Raji (cell line): Measurements from ENCODE around the gene KLHL42.

Experiments
- POLR2A ChIP-seq: IDR thresholded peaks from 2 replicates; pipeline ENCODE4 v1.6.1; 2011; ENCODE audit warnings: low read depth, low read length, control low read depth; ENCODE audit not compliant: insufficient read depth

The KLHL42 gene

GRCh38 chr12:27802936-27803335, 22.9 kb downstream of the KLHL42 start:
- TF ChIP-seq POLR2A: no peak

GRCh38 chr12:27805238-27805637, 25.2 kb downstream of the KLHL42 start:
- TF ChIP-seq POLR2A: no peak

- TF ChIP-seq POLR2A: no peak
Observed at GRCh38 chr12:27806259-27806658, 26.2 kb downstream of the KLHL42 start.

- no peak for TF ChIP-seq POLR2A
Observed at GRCh38 chr12:27807063-27807703, 27.1 kb downstream of the KLHL42 start.

GRCh38 chr12:27808841-27809240, 28.8 kb downstream of the KLHL42 start:
- TF ChIP-seq POLR2A: no peak

- no peak for TF ChIP-seq POLR2A
Observed at GRCh38 chr12:27810756-27811155, 30.7 kb downstream of the KLHL42 start.

- TF ChIP-seq POLR2A: no peak
Observed at GRCh38 chr12:27812502-27812901, 32.5 kb downstream of the KLHL42 start.

- TF ChIP-seq POLR2A: no peak
Observed at GRCh38 chr12:27814411-27814810, 34.4 kb downstream of the KLHL42 start.

- no peak for TF ChIP-seq POLR2A
Observed at GRCh38 chr12:27814851-27815591, 35.0 kb downstream of the KLHL42 start.

GRCh38 chr12:27817766-27818165, 37.7 kb downstream of the KLHL42 start:
- TF ChIP-seq POLR2A: no peak

- TF ChIP-seq POLR2A: no peak
Observed at GRCh38 chr12:27818401-27818918, 38.4 kb downstream of the KLHL42 start.

GRCh38 chr12:27820564-27820963, 40.5 kb downstream of the KLHL42 start:
- no peak for TF ChIP-seq POLR2A

GRCh38 chr12:27821259-27821973, 41.4 kb downstream of the KLHL42 start:
- TF ChIP-seq POLR2A: no peak

- TF ChIP-seq POLR2A: no peak
Observed at GRCh38 chr12:27822076-27822712, 42.2 kb downstream of the KLHL42 start.

GRCh38 chr12:27823038-27823437, 43.0 kb downstream of the KLHL42 start:
- TF ChIP-seq POLR2A: peak; percentile 21; the same call in 1 of the 2 replicates
